ENCODE measurements around the gene SMARCD1. TPM values are rescaled to one million over a fixed set of nuclear protein-coding genes. Genes with fewer than 3 reads are reported as not detected.

SMARCD1 gene
- total RNA-seq, 1 experiment from 2014 or later: 152 TPM

GRCh38 chr12:50075808-50076170 lies 9.4 kb upstream of the SMARCD1 start:
- BruUV-seq (replicated peaks): no TSS peak
- CTCF ChIA-PET: interaction anchor here (0.7 to 1.3 kb wide), 3 partner anchors 36 to 110 kb away, joined by 3 to 4 read pairs (median 3); no protein-coding TSS in a partner anchor
- H3K4me3 ChIP-seq (ENCODE audit: low read depth, low read length, poor library complexity, severe bottlenecking): no peak overlapping the region
- no peak overlapping the region for H3K27ac ChIP-seq (ENCODE audit: low read depth, low read length, poor library complexity, severe bottlenecking)
- no peaks in the 10 kb centered on the region for H3K36me3 ChIP-seq (ENCODE audit: insufficient read depth, low read length, poor library complexity, severe bottlenecking)
- no peak for DNase-seq (ENCODE audit: low spot score)
- POLR2A ChIA-PET (ENCODE audit: low non-redundant PET): no interaction called here
- no peaks in the 10 kb centered on the region for H3K27me3 ChIP-seq (replicated peaks; ENCODE audit: insufficient read depth, low read depth, low read length, poor library complexity)
- intact Hi-C loops (cut with micrococcal nuclease; ENCODE audit: unreplicated experiment): loop anchor here (1.0 kb wide), 1 partner anchor 239 kb away; no protein-coding TSS in a partner anchor
- no peaks in the 10 kb centered on the region for H3K9me3 ChIP-seq (ENCODE audit: low read depth, low read length, poor library complexity, severe bottlenecking)
- TF ChIP-seq CTCF (conservative IDR thresholded peaks at IDR 0.05; ENCODE audit: low read depth, low read length): no peak
- no peak for TF ChIP-seq EZH2 (IDR thresholded peaks at IDR 0.05; ENCODE audit: borderline replicate concordance, low read depth, low read length, poor library complexity, severe bottlenecking)
- H3K4me1 ChIP-seq (ENCODE audit: insufficient read depth, low read length, poor library complexity, severe bottlenecking): no peaks in the 10 kb centered on the region

GRCh38 chr12:50077099-50077498 lies 8.0 kb upstream of the SMARCD1 start:
- ChIA-PET POLR2A (ENCODE audit: low non-redundant PET) (no interaction called here), CTCF (interaction anchor here (1.3 kb wide), 1 partner anchor 110 kb away, joined by 3 read pairs; no protein-coding TSS in a partner anchor)
- Histone ChIP-seq H3K9me3 (ENCODE audit: low read depth, low read length, poor library complexity, severe bottlenecking) (no peaks in the 10 kb centered on the region), H3K27me3 (replicated peaks; ENCODE audit: insufficient read depth, low read depth, low read length, poor library complexity) (no peaks in the 10 kb centered on the region), H3K4me3 (ENCODE audit: low read depth, low read length, poor library complexity, severe bottlenecking) (no peak overlapping the region), H3K36me3 (ENCODE audit: insufficient read depth, low read length, poor library complexity, severe bottlenecking) (no peaks in the 10 kb centered on the region), H3K4me1 (ENCODE audit: insufficient read depth, low read length, poor library complexity, severe bottlenecking) (no peaks in the 10 kb centered on the region), H3K27ac (ENCODE audit: low read depth, low read length, poor library complexity, severe bottlenecking) (no peak overlapping the region)
- no TSS peak for BruUV-seq (replicated peaks)
- no peak for DNase-seq (ENCODE audit: low spot score)
- no peak for TF ChIP-seq EZH2 (IDR thresholded peaks at IDR 0.05; ENCODE audit: borderline replicate concordance, low read depth, low read length, poor library complexity, severe bottlenecking)
- no peak for TF ChIP-seq CTCF (conservative IDR thresholded peaks at IDR 0.05; ENCODE audit: low read depth, low read length)
- intact Hi-C loops (cut with micrococcal nuclease; ENCODE audit: unreplicated experiment): no loop called here

- ChIA-PET POLR2A (ENCODE audit: low non-redundant PET) (interaction anchor here (0.7 kb wide), 1 partner anchor 9 kb away, joined by 3 read pairs; no protein-coding TSS in a partner anchor), CTCF (no interaction called here)
- no peaks in the 10 kb centered on the region for H3K27me3 ChIP-seq (replicated peaks; ENCODE audit: insufficient read depth, low read depth, low read length, poor library complexity)
- no peaks in the 10 kb centered on the region for H3K4me1 ChIP-seq (ENCODE audit: insufficient read depth, low read length, poor library complexity, severe bottlenecking)
- no peak overlapping the region for H3K27ac ChIP-seq (ENCODE audit: low read depth, low read length, poor library complexity, severe bottlenecking)
- no peak overlapping the region for H3K4me3 ChIP-seq (ENCODE audit: low read depth, low read length, poor library complexity, severe bottlenecking)
- TF ChIP-seq EZH2 (IDR thresholded peaks at IDR 0.05; ENCODE audit: borderline replicate concordance, low read depth, low read length, poor library complexity, severe bottlenecking) (no peak), CTCF (conservative IDR thresholded peaks at IDR 0.05; ENCODE audit: low read depth, low read length) (no peak)
- no peak for DNase-seq (ENCODE audit: low spot score)
- intact Hi-C loops (cut with micrococcal nuclease; ENCODE audit: unreplicated experiment): no loop called here
- no peaks in the 10 kb centered on the region for H3K36me3 ChIP-seq (ENCODE audit: insufficient read depth, low read length, poor library complexity, severe bottlenecking)
- no peaks in the 10 kb centered on the region for H3K9me3 ChIP-seq (ENCODE audit: low read depth, low read length, poor library complexity, severe bottlenecking)
- no TSS peak for BruUV-seq (replicated peaks)
These were observed 6.9 kb upstream of the SMARCD1 start for GRCh38 chr12:50078281-50078680.

Measured in A673 (cell line).